Loucy (cell line): ENCODE results near the gene HIGD2B.
"Not testable (repeated sequence)": the region's sequence is repeated elsewhere in the genome, so short reads cannot be mapped to it uniquely, and the experiment has no call there.

Experiments
- H2AFZ ChIP-seq: fragments of 200-600 bp; sonication (generic); 2 replicates; pipeline ENCODE4 v1.6.0; 2016; ENCODE audit warnings: antibody characterized with exemption, mild to moderate bottlenecking, low read length, moderate library complexity
- H3F3A ChIP-seq: fragments of 200-600 bp; 2 replicates; pipeline ENCODE4 v1.6.0; 2016; ENCODE audit warnings: antibody characterized with exemption, low read depth, mild to moderate bottlenecking
- H3K27me3 ChIP-seq: fragments of 200-600 bp; sonication (generic); 2 replicates; pipeline ENCODE4 v1.6.1; 2014; ENCODE audit warnings: low read length, mild to moderate bottlenecking; ENCODE audit not compliant: insufficient read depth, poor library complexity, severe bottlenecking
- H3K36me3 ChIP-seq: fragments of 200-600 bp; sonication (generic); 2 replicates; pipeline ENCODE4 v1.6.1; 2016; ENCODE audit warnings: low read length; ENCODE audit not compliant: insufficient read depth
- H3K4me1 ChIP-seq: fragments of 200-600 bp; sonication (generic); 2 replicates; pipeline ENCODE4 v1.5.1; 2014; ENCODE audit warnings: low read length, mild to moderate bottlenecking; ENCODE audit not compliant: insufficient read depth, poor library complexity, severe bottlenecking
- H3K4me2 ChIP-seq: fragments of 200-600 bp; sonication (generic); 2 replicates; pipeline ENCODE4 v1.6.0; 2014; ENCODE audit warnings: antibody characterized with exemption, low read length, low read depth, mild to moderate bottlenecking; ENCODE audit not compliant: poor library complexity, severe bottlenecking
- H3K4me3 ChIP-seq: fragments of 200-600 bp; sonication (generic); 2 replicates; pipeline ENCODE4 v1.5.1; 2014; ENCODE audit warnings: low read length, mild to moderate bottlenecking, mixed read lengths; ENCODE audit not compliant: poor library complexity, severe bottlenecking
- H3K79me2 ChIP-seq: fragments of 200-600 bp; sonication (generic); 2 replicates; pipeline ENCODE4 v1.6.1; 2014; ENCODE audit warnings: low read length; ENCODE audit not compliant: insufficient read depth
- H3K9ac ChIP-seq: fragments of 200-600 bp; sonication (generic); 2 replicates; pipeline ENCODE4 v1.6.0; 2014; ENCODE audit warnings: mild to moderate bottlenecking, low read depth, low read length, moderate library complexity; ENCODE audit not compliant: poor library complexity, severe bottlenecking
- H3K9me2 ChIP-seq: fragments of 200-600 bp; sonication (generic); replicated peaks from 2 replicates; pipeline ENCODE4 v1.6.1; 2016; ENCODE audit warnings: low read depth, low read length, mixed read lengths
- H3K9me3 ChIP-seq: fragments of 200-600 bp; sonication (generic); 2 replicates; pipeline ENCODE4 v1.6.1; 2014; ENCODE audit warnings: mild to moderate bottlenecking, antibody characterized with exemption, low read length, low read depth; ENCODE audit not compliant: insufficient read depth
- H4K20me1 ChIP-seq: fragments of 200-600 bp; sonication (generic); 2 replicates; pipeline ENCODE4 v1.6.0; 2014; ENCODE audit warnings: antibody characterized with exemption, low read length, mild to moderate bottlenecking; ENCODE audit not compliant: insufficient read depth, poor library complexity, severe bottlenecking

Gene HIGD2B

DNA sequence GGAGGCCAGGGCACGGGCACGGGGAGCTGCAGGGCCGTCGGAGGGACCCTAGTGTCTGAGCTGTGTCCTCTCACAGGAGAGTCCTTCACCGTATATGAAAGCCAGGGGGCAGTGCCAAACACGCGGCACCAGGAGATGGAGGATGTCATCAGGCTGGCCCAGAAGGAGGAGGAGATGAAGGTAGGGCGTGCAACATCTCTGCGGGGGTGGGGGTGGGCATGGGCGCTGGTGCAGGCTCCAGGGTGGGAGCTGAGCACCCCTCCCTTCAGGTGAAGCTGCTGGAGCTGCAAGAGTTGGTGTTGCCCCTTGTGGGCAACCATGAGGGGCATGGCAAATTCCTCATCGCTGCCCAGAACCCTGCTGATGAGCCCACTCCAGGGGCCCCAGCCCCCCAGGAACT is 20.3 kb downstream of the HIGD2B start:
- H3K36me3 ChIP-seq, H3K4me1 ChIP-seq, H3K9me2 ChIP-seq, H3K4me3 ChIP-seq, H3K4me2 ChIP-seq, H4K20me1 ChIP-seq, H3K79me2 ChIP-seq, H3K9me3 ChIP-seq, H3K9ac ChIP-seq, H3K27me3 ChIP-seq, H2AFZ ChIP-seq, H3F3A ChIP-seq: not testable (repeated sequence)

DNA sequence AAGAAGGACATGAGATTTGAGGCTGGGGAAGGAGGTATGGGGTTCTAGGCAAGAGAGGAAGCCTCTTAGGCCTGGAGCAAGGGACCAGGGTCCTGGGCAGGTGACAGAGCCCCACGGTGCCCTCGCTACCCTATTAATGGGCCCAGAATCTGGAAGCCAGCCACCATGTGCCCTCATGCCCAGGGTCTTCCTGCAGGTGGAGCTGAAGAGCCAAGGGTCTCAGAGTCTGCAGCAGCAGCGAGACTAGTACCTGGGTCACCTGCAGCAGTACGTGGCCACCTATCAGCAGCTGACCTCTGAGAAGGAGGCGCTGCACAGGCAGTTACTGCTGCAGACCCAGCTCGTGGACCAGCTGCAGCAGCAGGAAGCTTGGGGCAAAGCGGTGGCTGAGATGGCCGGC is 22.1 kb downstream of the HIGD2B start:
- not testable (repeated sequence) for H3K36me3 ChIP-seq, H3K9me2 ChIP-seq, H4K20me1 ChIP-seq, H2AFZ ChIP-seq, H3K4me3 ChIP-seq, H3K4me1 ChIP-seq, H3K79me2 ChIP-seq, H3F3A ChIP-seq, H3K27me3 ChIP-seq, H3K9ac ChIP-seq, H3K4me2 ChIP-seq, H3K9me3 ChIP-seq

DNA sequence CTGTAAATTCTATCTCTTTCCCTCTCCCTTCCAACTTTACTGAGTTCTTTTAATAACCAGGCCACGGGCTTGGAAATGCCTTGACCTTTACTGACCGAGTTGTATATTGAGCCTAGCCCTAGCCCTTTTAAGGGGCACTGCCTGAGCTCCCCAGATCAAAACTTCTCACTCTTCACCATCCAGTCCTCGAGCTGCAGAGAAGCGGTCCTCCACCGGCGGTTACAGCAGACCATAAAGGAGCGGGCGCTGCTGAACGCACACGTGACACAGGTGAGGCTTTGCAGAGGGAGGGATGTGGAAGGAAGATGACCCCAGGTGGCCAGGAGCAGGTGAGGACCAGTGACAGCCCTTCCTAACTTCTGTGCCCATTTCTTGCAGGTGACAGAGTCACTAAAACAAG is 24.9 kb downstream of the HIGD2B start:
- H3K4me1 ChIP-seq, H3K4me3 ChIP-seq, H3K9me3 ChIP-seq, H3K9ac ChIP-seq, H3K4me2 ChIP-seq, H3K36me3 ChIP-seq, H3K27me3 ChIP-seq, H3K79me2 ChIP-seq, H3K9me2 ChIP-seq, H2AFZ ChIP-seq, H4K20me1 ChIP-seq, H3F3A ChIP-seq: not testable (repeated sequence)

DNA sequence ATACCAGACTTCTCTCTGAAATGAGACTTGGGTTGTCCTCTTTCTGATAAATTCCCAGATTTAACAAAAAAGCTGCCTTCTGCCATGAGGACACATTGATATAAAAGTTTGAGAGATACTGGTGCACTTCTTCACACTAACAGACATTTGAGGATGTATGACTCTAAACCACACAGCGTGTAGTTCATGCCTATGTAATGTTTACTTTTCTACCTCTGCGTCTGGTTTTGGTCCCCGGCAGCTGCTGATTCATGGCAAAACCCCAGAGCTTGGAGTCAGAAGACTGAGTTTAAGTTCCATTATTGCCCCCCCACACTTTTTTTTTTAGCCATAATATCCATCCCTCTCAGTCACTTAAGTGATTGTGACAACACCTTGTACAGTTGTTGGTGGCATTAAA is 30.0 kb downstream of the HIGD2B start:
- not testable (repeated sequence) for H3K4me3 ChIP-seq, H4K20me1 ChIP-seq

DNA sequence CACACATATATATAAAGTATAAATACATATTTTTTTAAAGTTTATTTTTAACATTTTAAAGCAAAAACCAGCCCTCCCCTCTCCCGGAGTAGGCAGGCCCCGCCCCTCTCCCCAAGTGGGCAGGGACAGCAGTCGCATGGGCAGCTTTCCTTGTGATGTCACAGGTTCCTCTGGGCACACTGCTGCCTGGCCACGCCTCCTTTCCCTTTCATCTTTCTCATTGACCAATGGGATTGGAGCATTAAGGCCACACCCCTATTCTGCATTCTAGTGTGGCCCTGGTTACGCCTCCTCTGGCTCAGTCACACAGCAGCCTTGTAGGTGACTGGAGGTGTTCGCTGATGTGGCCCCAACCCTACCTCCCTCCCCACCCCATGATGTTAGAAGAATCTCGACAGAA is 31.6 kb downstream of the HIGD2B start, which contains the start of gene GOLGA6B:
Gene GOLGA6B, plus strand, starts transcription at position 301 of the 400 bp plus-strand sequence. Its CDS starts 41 bp downstream, at position 342.
- not testable (repeated sequence) for H3F3A ChIP-seq, H3K4me3 ChIP-seq, H2AFZ ChIP-seq, H3K9ac ChIP-seq, H3K9me2 ChIP-seq, H3K36me3 ChIP-seq, H3K79me2 ChIP-seq, H3K9me3 ChIP-seq, H3K27me3 ChIP-seq, H3K4me1 ChIP-seq, H4K20me1 ChIP-seq, H3K4me2 ChIP-seq

More for the DNA sequence above, 30.0 kb downstream of the HIGD2B start:
- not testable (repeated sequence) for H3K36me3 ChIP-seq, H3K9ac ChIP-seq, H3K79me2 ChIP-seq, H3F3A ChIP-seq, H3K4me1 ChIP-seq, H3K9me3 ChIP-seq, H2AFZ ChIP-seq, H3K9me2 ChIP-seq, H3K27me3 ChIP-seq, H3K4me2 ChIP-seq

DNA sequence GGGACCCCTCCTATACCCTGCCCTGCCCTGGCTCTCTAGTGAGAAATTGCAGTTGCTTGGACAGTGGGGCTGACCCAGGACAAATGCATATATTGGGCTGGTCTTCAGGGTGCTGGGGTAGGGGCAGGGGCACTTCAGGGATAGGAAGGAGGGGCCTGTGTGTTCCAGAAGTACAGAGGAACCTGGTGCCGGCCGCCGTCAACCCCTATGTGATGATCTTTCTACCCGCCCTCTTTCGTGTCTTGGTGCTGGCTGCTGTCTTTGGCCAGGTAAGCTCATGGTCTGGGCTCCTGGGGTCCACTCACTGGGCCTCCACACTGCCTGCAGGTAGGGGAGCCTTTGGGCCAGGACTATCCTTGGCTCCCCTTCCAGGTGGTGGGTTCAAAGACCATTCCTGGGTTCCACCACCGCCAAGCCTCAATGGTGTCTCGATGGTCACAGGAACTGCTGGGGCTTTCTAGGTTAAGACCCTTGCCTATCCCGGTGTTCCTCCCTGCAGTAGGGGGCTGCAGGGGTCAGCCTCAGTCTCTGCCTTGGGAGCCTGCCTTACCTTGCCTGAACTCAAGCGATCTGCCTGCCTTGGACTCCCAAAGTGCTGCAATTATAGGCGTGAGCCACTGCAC is 37.2 kb downstream of the HIGD2B start:
- H3K27me3 ChIP-seq, H3K9me2 ChIP-seq, H3K36me3 ChIP-seq, H2AFZ ChIP-seq, H3K9me3 ChIP-seq, H3K9ac ChIP-seq, H3F3A ChIP-seq, H3K4me3 ChIP-seq, H3K4me1 ChIP-seq, H3K4me2 ChIP-seq, H3K79me2 ChIP-seq, H4K20me1 ChIP-seq: not testable (repeated sequence)

DNA sequence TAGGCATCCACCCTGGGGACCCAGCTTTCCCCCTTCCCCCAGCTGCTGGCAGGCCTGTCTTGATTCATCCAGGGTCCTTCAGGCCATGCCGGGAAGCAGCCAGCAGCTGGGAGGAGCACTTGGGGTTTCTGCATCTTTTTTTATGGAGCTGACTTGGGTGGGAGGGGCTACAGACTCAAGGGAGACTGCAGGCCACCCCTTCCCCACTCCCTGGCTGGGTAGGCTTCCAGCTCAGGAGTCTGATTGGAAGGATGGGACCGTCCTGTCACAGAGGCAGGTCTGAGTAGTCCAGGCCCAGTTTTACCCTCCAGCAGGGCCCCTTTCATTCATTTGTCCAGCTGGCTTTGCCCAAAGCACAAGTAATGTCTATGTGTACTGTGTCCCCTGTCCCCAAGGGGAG is 43.7 kb downstream of the HIGD2B start:
- not testable (repeated sequence) for H3F3A ChIP-seq, H3K36me3 ChIP-seq, H3K4me3 ChIP-seq, H3K9ac ChIP-seq, H3K9me3 ChIP-seq, H3K27me3 ChIP-seq, H3K4me2 ChIP-seq, H3K4me1 ChIP-seq, H3K9me2 ChIP-seq, H4K20me1 ChIP-seq, H3K79me2 ChIP-seq, H2AFZ ChIP-seq
